PC-9 (cell line): ENCODE results near the gene ATRNL1. TPM values are rescaled to one million over a fixed set of nuclear protein-coding genes. Genes with fewer than 3 reads are reported as not detected.

ENCODE experiments used
- BruUV-seq: library from RNA; stranded (reverse); fragments of 400-500 nt; replicated peaks from 2 replicates; lab custom pipeline; 2021; lab: Mats Ljungman, UMichigan
- CTCF ChIA-PET: fragments of 300-600 bp; sonication (Branson Sonifier 250); formaldehyde crosslinking; loops from one replicate; lab custom pipeline; 2022; ENCODE audit warnings: antibody characterized with exemption; lab: Charles Lee
- POLR2A ChIA-PET: fragments of 300-600 bp; sonication (Branson Sonifier 250); formaldehyde crosslinking; loops from one replicate; lab custom pipeline; 2022; ENCODE audit warnings: antibody characterized with exemption; ENCODE audit not compliant: unreplicated experiment; lab: Charles Lee
- DNase-seq, 2 experiments: peaks; one replicate each; pipeline versions ENCODE4 v3.0.0 to v3.0.0-alpha.2; 2015 to 2022; ENCODE audit warnings: mixed read lengths in 1 of 2
- H2AFZ ChIP-seq: fragments of 200-600 bp; sonication (generic); 2 replicates; pipeline ENCODE4 v1.8.1; 2017; ENCODE audit warnings: antibody characterized with exemption
- H3F3A ChIP-seq: fragments of 200-600 bp; sonication (generic); 2 replicates; pipeline ENCODE4 v1.8.1; 2017; ENCODE audit warnings: antibody characterized with exemption, mild to moderate bottlenecking, low read depth; ENCODE audit not compliant: insufficient read depth
- H3K27ac ChIP-seq: fragments of 200-600 bp; sonication (generic); 2 replicates; pipeline ENCODE4 v1.6.1; 2016; ENCODE audit warnings: mixed run types
- H3K27me3 ChIP-seq: fragments of 200-600 bp; sonication (generic); 2 replicates; pipeline ENCODE4 v1.6.1; 2016; ENCODE audit warnings: low read depth, mixed run types; ENCODE audit not compliant: insufficient read depth
- H3K36me3 ChIP-seq: fragments of 200-600 bp; sonication (generic); 2 replicates; pipeline ENCODE4 v1.6.1; 2016; ENCODE audit warnings: low read depth, mixed run types
- H3K4me1 ChIP-seq: fragments of 200-600 bp; sonication (generic); replicated peaks from 2 replicates; pipeline ENCODE4 v1.6.1; 2016; ENCODE audit warnings: mixed run types; ENCODE audit not compliant: insufficient read depth
- H3K4me2 ChIP-seq: fragments of 200-600 bp; sonication (generic); 2 replicates; pipeline ENCODE4 v1.6.1; 2017; ENCODE audit warnings: mixed run types
- H3K4me3 ChIP-seq: fragments of 200-600 bp; sonication (generic); 2 replicates; pipeline ENCODE4 v1.6.1; 2016; ENCODE audit warnings: mixed run types
- H3K79me2 ChIP-seq: fragments of 200-600 bp; sonication (generic); 2 replicates; pipeline ENCODE4 v1.6.1; 2017; ENCODE audit warnings: low read depth, mixed run types
- H3K9me2 ChIP-seq: fragments of 200-600 bp; sonication (generic); 2 replicates; pipeline ENCODE4 v1.8.1; 2017; ENCODE audit warnings: mild to moderate bottlenecking; ENCODE audit not compliant: insufficient read depth
- H3K9me3 ChIP-seq: fragments of 200-600 bp; sonication (generic); 2 replicates; pipeline ENCODE4 v1.8.1; 2016; ENCODE audit warnings: low read depth; ENCODE audit not compliant: insufficient read depth
- H4K20me1 ChIP-seq: fragments of 200-600 bp; sonication (generic); 2 replicates; pipeline ENCODE4 v1.8.1; 2017; ENCODE audit not compliant: insufficient read depth
- EZH2 ChIP-seq: fragments of 200-600 bp; sonication (generic); IDR thresholded peaks from 2 replicates; pipeline ENCODE4 v1.8.0; 2017; ENCODE audit warnings: antibody characterized with exemption, low read depth
- intact Hi-C: fragments of 100-400 bp; cut with micrococcal nuclease; formaldehyde crosslinking; loops from one replicate; pipeline ENCODE4 v1.10.0; 2022; ENCODE audit not compliant: unreplicated experiment
- total RNA-seq: library from RNA; stranded (reverse); gene quantifications from 2 replicates; pipeline ENCODE4 v1.2.3, GENCODE V29; 2021
- TF ChIP-seq, protein P1 (sequence below): fragments of 200-600 bp; sonication (generic); conservative IDR thresholded peaks from 2 replicates; pipeline ENCODE4 v1.6.1; 2017; ENCODE audit warnings: mixed run types, antibody characterized with exemption, mild to moderate bottlenecking, moderate library complexity

Gene ATRNL1
- total RNA-seq, 1 experiment from 2014 or later = not detected

DNA sequence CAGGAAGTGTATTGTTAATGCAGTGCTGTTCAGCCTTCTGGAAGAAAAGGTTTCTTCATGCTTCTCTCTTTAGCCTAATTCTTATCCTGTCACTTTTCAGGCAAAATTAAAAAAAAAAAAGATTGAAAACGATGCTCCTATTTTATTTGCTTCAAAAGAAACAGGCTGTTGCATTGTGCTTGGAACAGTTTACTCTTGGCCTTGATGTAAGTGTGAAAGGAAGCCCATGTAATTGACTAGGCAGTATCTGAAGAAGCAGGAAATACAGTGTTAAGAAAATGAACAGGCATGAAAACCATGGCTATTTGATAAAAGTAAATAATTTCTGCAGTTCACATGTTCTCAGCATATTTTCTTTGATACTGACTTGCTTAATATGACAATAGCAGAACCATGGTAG is 40.4 kb upstream of the ATRNL1 start:
- intact Hi-C loops = no loop called here
- no peak for DNase-seq

DNA sequence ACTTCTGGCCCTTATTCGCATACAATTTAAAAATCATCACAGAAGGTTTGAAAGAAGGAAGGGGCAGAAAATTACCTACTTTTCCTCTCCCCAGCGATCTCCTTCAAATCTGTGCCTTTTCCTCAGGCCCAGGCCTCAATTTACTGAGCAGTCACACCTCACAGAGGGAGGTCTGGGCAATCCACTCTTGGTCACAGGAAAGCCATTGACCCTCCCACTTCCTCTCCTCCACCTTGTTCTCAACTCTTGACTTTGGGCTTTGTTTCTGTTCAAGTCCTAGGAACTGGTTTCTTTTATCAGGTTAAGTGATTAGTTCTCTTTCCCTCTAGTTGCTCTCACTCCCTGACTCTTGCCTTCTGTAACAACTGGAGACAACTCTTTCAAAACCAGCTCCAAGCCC is 37.0 kb upstream of the ATRNL1 start:
- ChIA-PET CTCF (no interaction called here), POLR2A (no interaction called here)
- no peak for DNase-seq
- Histone ChIP-seq H3K4me3 (no peak overlapping the region), H3F3A (no peaks in the 10 kb centered on the region), H3K4me1 (no peaks in the 10 kb centered on the region), H4K20me1 (no peaks in the 10 kb centered on the region), H3K27me3 (peaks cover 12% of the 10 kb centered on the region; the same call in 1 of the 2 replicates), H2AFZ (no peak overlapping the region), H3K4me2 (no peak overlapping the region), H3K36me3 (no peaks in the 10 kb centered on the region), H3K27ac (no peak overlapping the region), H3K79me2 (no peaks in the 10 kb centered on the region), H3K9me2 (no peaks in the 10 kb centered on the region; the same call in 1 of the 2 replicates), H3K9me3 (no peaks in the 10 kb centered on the region)
- no peak for TF ChIP-seq EZH2
- TF ChIP-seq, protein P1, sequence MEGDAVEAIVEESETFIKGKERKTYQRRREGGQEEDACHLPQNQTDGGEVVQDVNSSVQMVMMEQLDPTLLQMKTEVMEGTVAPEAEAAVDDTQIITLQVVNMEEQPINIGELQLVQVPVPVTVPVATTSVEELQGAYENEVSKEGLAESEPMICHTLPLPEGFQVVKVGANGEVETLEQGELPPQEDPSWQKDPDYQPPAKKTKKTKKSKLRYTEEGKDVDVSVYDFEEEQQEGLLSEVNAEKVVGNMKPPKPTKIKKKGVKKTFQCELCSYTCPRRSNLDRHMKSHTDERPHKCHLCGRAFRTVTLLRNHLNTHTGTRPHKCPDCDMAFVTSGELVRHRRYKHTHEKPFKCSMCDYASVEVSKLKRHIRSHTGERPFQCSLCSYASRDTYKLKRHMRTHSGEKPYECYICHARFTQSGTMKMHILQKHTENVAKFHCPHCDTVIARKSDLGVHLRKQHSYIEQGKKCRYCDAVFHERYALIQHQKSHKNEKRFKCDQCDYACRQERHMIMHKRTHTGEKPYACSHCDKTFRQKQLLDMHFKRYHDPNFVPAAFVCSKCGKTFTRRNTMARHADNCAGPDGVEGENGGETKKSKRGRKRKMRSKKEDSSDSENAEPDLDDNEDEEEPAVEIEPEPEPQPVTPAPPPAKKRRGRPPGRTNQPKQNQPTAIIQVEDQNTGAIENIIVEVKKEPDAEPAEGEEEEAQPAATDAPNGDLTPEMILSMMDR = no peak
- intact Hi-C loops = no loop called here
- no TSS peak for BruUV-seq

More for the DNA sequence above, 40.4 kb upstream of the ATRNL1 start:
- H3K36me3 ChIP-seq = no peaks in the 10 kb centered on the region
- ChIA-PET POLR2A (no interaction called here), CTCF (no interaction called here)
- no peaks in the 10 kb centered on the region for H3K27me3 ChIP-seq
- H3K79me2 ChIP-seq = no peaks in the 10 kb centered on the region
- no peak for TF ChIP-seq EZH2
- TF ChIP-seq, protein P1 = no peak
- no peaks in the 10 kb centered on the region; the same call in 1 of the 2 replicates for H3K9me2 ChIP-seq
- no peaks in the 10 kb centered on the region for H3K4me1 ChIP-seq
- no peak overlapping the region for H3K4me3 ChIP-seq
- BruUV-seq = no TSS peak
- no peaks in the 10 kb centered on the region for H3K9me3 ChIP-seq
- H2AFZ ChIP-seq = no peak overlapping the region
- no peak overlapping the region for H3K4me2 ChIP-seq
- no peak overlapping the region for H3K27ac ChIP-seq
- H3F3A ChIP-seq = no peaks in the 10 kb centered on the region
- H4K20me1 ChIP-seq = no peaks in the 10 kb centered on the region; the same call in 1 of the 2 replicates

DNA sequence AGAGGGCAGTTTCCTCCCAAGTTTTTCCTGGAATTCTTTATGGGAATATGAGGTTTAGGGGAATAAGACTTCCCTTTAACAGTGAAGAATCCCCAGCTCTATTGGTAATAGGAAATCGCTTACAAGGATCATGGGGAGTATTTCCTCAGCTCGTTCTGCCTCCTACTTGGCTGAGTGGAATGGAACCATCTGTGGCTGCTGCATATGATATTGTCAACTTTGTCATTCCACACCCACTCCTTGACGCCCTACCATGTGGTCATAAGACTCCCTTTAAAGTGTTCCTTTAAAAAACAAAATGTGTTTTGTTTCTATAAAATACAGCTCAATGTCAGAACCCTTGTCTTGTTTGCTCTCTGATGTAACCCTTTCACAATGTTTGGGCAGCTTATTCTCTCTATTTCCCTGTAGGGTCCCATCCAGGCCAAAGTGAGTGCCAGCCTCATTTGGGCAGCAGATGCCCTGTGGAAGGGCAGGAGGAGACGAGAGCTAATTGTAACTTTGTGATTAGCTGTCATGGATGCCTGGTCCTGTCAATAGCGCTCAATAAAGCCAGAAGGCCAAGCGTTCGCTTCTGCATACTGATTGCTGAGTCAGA is 33.8 kb upstream of the ATRNL1 start:
- Histone ChIP-seq H3K9me2 (no peaks in the 10 kb centered on the region; the same call in 1 of the 2 replicates), H3F3A (no peaks in the 10 kb centered on the region), H3K9me3 (no peaks in the 10 kb centered on the region), H2AFZ (no peak overlapping the region), H3K36me3 (no peaks in the 10 kb centered on the region), H3K4me1 (no peaks in the 10 kb centered on the region), H3K4me3 (no peak overlapping the region), H3K79me2 (no peaks in the 10 kb centered on the region), H4K20me1 (no peaks in the 10 kb centered on the region), H3K27me3 (peaks cover 23% of the 10 kb centered on the region; the same call in 1 of the 2 replicates), H3K4me2 (no peak overlapping the region), H3K27ac (no peak overlapping the region)
- no TSS peak for BruUV-seq
- intact Hi-C loops = no loop called here
- ChIA-PET CTCF (no interaction called here), POLR2A (no interaction called here)
- no peak for TF ChIP-seq EZH2
- DNase-seq = no peak
